ENCODE data around the gene UBR4.
"Not testable (repeated sequence)": the region's sequence is repeated elsewhere in the genome, so short reads cannot be mapped to it uniquely, and the experiment has no call there.

The UBR4 gene

DNA sequence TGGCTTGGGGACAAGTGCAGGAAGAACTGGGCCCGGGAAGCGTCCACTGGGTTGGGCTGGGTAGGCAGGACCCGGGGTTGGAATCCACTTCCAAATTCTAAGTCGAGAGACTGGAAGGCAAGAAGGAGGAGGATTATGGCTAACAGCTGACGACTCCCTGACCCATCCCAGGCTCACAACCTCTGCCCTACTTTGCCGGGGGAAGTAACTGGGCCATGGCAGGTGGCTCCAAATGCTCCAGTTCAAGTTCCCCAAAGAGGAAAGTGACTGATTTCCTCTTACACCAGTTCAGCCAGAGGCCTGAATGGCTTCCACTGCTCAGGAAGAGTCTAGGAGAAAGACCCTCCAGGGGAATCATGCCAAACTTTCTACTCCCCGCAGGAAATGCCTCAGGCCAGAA, 29.8 kb upstream of the UBR4 start:
- ATAC-seq, result no peak
- TF ChIP-seq ISL1 (CRISPR knock-in tag; IDR thresholded peaks at IDR 0.05), result no peak
- TF ChIP-seq OSR1 (CRISPR knock-in tag; IDR thresholded peaks at IDR 0.05), result no peak
- no peak for TF ChIP-seq ZNF565 (CRISPR knock-in tag; conservative IDR thresholded peaks at IDR 0.05; ENCODE audit: low read depth)
- TF ChIP-seq GLIS3 (CRISPR knock-in tag; IDR thresholded peaks at IDR 0.05), result no peak
- TF ChIP-seq ESRRG (CRISPR knock-in tag; IDR thresholded peaks at IDR 0.05), result no peak
- TF ChIP-seq PPARA (CRISPR knock-in tag; IDR thresholded peaks at IDR 0.05; ENCODE audit: borderline replicate concordance), result no peak
- no peak for TF ChIP-seq ARNTL (CRISPR knock-in tag; IDR thresholded peaks at IDR 0.05; ENCODE audit: borderline replicate concordance, low read depth)
- TF ChIP-seq, protein P1, sequence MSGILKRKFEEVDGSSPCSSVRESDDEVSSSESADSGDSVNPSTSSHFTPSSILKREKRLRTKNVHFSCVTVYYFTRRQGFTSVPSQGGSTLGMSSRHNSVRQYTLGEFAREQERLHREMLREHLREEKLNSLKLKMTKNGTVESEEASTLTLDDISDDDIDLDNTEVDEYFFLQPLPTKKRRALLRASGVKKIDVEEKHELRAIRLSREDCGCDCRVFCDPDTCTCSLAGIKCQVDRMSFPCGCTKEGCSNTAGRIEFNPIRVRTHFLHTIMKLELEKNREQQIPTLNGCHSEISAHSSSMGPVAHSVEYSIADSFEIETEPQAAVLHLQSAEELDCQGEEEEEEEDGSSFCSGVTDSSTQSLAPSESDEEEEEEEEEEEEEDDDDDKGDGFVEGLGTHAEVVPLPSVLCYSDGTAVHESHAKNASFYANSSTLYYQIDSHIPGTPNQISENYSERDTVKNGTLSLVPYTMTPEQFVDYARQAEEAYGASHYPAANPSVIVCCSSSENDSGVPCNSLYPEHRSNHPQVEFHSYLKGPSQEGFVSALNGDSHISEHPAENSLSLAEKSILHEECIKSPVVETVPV (CRISPR knock-in tag; IDR thresholded peaks at IDR 0.05), result no peak
- TF ChIP-seq TOX (CRISPR knock-in tag; IDR thresholded peaks at IDR 0.05; ENCODE audit: borderline replicate concordance), result no peak
- no peak for TF ChIP-seq SNAI2 (CRISPR knock-in tag; IDR thresholded peaks at IDR 0.05)
- TF ChIP-seq ZFP30 (CRISPR knock-in tag; IDR thresholded peaks at IDR 0.05), result no peak
- TF ChIP-seq TCF4 (CRISPR knock-in tag; IDR thresholded peaks at IDR 0.05; ENCODE audit: borderline replicate concordance), result no peak
- no peak for TF ChIP-seq ZC3H10 (CRISPR knock-in tag; IDR thresholded peaks at IDR 0.05)
- TF ChIP-seq BACH2 (CRISPR knock-in tag; IDR thresholded peaks at IDR 0.05; ENCODE audit: borderline replicate concordance), result no peak
- TF ChIP-seq ZNF70 (CRISPR knock-in tag; IDR thresholded peaks at IDR 0.05), result no peak
- TF ChIP-seq RARB (CRISPR knock-in tag; IDR thresholded peaks at IDR 0.05), result no peak
- TF ChIP-seq ZFP3 (CRISPR knock-in tag; IDR thresholded peaks at IDR 0.05), result no peak
- TF ChIP-seq, protein P2, sequence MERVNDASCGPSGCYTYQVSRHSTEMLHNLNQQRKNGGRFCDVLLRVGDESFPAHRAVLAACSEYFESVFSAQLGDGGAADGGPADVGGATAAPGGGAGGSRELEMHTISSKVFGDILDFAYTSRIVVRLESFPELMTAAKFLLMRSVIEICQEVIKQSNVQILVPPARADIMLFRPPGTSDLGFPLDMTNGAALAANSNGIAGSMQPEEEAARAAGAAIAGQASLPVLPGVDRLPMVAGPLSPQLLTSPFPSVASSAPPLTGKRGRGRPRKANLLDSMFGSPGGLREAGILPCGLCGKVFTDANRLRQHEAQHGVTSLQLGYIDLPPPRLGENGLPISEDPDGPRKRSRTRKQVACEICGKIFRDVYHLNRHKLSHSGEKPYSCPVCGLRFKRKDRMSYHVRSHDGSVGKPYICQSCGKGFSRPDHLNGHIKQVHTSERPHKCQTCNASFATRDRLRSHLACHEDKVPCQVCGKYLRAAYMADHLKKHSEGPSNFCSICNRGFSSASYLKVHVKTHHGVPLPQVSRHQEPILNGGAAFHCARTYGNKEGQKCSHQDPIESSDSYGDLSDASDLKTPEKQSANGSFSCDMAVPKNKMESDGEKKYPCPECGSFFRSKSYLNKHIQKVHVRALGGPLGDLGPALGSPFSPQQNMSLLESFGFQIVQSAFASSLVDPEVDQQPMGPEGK (CRISPR knock-in tag; IDR thresholded peaks at IDR 0.05; ENCODE audit: borderline replicate concordance), result no peak

DNA sequence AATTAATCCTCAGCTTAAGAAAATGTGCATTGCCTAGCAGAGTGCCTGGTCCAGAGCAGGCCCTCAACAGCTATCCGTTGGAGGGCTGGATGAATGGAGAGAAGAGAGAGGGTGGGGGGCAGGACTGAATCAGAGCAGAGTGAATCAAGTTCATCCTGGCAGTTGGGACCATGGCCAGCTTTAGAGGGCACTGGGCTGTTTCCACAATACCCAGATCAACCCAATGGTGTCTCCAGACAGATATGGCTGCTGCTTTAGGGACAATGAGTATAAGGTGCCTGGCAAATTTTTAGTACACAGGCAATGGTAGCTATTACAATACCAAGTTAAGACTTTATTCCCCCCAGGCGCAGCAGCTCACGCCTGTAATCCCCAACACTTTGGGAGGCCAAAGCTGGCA, 24.2 kb upstream of the UBR4 start:
- ATAC-seq, result no peak
- no peak for TF ChIP-seq CSDC2 (CRISPR knock-in tag; IDR thresholded peaks at IDR 0.05)
- TF ChIP-seq ZFP3 (CRISPR knock-in tag; IDR thresholded peaks at IDR 0.05), result no peak
- TF ChIP-seq RARB (CRISPR knock-in tag; IDR thresholded peaks at IDR 0.05), result no peak
- TF ChIP-seq OSR1 (CRISPR knock-in tag; IDR thresholded peaks at IDR 0.05), result no peak
- TF ChIP-seq ZFP30 (CRISPR knock-in tag; IDR thresholded peaks at IDR 0.05), result no peak
- no peak for TF ChIP-seq SNAI2 (CRISPR knock-in tag; IDR thresholded peaks at IDR 0.05)

DNA sequence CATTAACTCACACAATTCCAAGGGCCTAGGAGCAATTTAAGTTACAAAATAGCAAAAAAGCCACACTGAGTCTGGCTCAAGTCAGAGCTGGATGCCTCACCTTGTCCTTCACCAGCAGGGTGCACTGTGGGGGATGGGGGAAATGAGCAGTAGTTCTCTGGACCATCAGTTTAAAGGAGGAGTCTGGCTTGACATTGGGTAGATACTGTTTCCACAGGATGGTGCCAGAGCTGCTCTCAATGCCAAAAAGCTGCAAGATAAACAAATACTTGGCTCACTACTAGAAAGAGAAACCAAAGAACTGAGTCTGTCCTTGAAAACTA, 22.4 kb upstream of the UBR4 start:
- TF ChIP-seq ZNF565 (CRISPR knock-in tag; conservative IDR thresholded peaks at IDR 0.05; ENCODE audit: low read depth) (no peak), ARNTL (CRISPR knock-in tag; IDR thresholded peaks at IDR 0.05; ENCODE audit: borderline replicate concordance, low read depth) (no peak), ZNF8 (CRISPR knock-in tag; IDR thresholded peaks at IDR 0.05) (no peak), SNAI2 (CRISPR knock-in tag; IDR thresholded peaks at IDR 0.05) (no peak), RARB (CRISPR knock-in tag; IDR thresholded peaks at IDR 0.05) (no peak), ZNF70 (CRISPR knock-in tag; IDR thresholded peaks at IDR 0.05) (no peak), BACH2 (CRISPR knock-in tag; IDR thresholded peaks at IDR 0.05; ENCODE audit: borderline replicate concordance) (no peak)
- TF ChIP-seq, protein P3, sequence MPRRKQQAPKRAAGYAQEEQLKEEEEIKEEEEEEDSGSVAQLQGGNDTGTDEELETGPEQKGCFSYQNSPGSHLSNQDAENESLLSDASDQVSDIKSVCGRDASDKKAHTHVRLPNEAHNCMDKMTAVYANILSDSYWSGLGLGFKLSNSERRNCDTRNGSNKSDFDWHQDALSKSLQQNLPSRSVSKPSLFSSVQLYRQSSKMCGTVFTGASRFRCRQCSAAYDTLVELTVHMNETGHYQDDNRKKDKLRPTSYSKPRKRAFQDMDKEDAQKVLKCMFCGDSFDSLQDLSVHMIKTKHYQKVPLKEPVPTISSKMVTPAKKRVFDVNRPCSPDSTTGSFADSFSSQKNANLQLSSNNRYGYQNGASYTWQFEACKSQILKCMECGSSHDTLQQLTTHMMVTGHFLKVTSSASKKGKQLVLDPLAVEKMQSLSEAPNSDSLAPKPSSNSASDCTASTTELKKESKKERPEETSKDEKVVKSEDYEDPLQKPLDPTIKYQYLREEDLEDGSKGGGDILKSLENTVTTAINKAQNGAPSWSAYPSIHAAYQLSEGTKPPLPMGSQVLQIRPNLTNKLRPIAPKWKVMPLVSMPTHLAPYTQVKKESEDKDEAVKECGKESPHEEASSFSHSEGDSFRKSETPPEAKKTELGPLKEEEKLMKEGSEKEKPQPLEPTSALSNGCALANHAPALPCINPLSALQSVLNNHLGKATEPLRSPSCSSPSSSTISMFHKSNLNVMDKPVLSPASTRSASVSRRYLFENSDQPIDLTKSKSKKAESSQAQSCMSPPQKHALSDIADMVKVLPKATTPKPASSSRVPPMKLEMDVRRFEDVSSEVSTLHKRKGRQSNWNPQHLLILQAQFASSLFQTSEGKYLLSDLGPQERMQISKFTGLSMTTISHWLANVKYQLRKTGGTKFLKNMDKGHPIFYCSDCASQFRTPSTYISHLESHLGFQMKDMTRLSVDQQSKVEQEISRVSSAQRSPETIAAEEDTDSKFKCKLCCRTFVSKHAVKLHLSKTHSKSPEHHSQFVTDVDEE (CRISPR knock-in tag; IDR thresholded peaks at IDR 0.05), result no peak
- ATAC-seq, result no peak

DNA sequence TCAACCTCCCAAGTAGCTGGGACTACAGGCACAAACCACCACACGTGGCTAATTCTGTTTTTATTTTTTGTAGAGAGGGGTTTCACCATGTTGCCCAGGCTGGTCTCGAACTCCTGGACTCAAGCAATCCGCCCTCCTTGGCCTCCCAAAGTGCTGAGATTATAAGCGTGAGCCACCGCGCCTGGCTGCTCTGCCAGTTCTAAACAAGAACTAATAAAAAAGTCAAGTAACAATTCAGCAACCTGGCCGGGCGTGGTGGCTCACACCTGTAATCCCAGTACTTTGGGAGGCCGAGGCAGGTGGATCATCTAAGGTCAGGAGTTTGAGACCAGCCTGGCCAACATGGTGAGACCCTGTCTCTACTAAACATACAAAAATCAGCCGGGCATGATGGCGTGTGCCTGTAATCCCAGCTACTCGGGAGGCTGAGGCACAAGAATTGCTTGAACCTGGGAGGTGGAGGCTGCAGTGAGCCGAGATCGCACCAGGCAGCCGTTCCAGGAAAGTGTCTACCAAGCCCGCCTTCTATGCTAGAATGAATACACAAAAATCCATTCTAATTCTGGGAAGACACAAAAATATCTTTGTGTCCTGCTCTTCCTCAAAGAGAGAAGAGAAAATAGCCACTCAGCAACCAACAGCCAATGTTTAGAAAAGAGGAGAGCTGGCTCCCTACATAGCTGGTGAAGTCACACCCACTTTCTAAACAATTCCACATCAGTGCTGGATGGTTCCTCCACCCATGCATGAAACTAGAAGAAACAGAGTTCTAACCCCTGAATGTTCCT, 21.9 kb upstream of the UBR4 start:
- ATAC-seq, result not testable (repeated sequence)
